ENCODE results near the gene CLECL1.
"Not testable (repeated sequence)": the region's sequence is repeated elsewhere in the genome, so short reads cannot be mapped to it uniquely, and the experiment has no call there.

DNA sequence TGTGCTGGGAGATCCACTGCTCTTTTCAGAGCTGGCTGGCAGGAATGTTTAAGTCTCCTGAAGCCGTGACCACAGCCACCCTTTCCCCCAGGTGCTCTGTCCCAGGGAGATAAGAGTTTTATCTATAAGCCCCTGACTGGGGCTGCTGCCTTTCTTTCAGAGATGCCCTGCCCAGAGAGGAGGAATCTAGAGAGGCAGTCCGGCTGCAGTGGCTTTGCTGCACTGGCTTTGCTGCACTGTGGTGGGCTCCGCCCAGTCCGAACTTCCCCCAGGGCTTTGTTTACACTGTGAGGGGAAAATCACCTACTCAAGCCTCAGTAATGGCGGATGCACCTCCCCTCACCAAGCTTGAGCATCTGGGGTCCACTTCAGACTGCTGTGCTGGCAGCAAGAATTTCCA is 47.5 kb downstream of the CLECL1 start:
- TF ChIP-seq, protein P1, sequence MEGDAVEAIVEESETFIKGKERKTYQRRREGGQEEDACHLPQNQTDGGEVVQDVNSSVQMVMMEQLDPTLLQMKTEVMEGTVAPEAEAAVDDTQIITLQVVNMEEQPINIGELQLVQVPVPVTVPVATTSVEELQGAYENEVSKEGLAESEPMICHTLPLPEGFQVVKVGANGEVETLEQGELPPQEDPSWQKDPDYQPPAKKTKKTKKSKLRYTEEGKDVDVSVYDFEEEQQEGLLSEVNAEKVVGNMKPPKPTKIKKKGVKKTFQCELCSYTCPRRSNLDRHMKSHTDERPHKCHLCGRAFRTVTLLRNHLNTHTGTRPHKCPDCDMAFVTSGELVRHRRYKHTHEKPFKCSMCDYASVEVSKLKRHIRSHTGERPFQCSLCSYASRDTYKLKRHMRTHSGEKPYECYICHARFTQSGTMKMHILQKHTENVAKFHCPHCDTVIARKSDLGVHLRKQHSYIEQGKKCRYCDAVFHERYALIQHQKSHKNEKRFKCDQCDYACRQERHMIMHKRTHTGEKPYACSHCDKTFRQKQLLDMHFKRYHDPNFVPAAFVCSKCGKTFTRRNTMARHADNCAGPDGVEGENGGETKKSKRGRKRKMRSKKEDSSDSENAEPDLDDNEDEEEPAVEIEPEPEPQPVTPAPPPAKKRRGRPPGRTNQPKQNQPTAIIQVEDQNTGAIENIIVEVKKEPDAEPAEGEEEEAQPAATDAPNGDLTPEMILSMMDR (IDR thresholded peaks at IDR 0.05; ENCODE audit: insufficient read depth, low read depth, low read length) = not testable (repeated sequence)
- TF ChIP-seq EZH2 (IDR thresholded peaks at IDR 0.05; ENCODE audit: insufficient read depth, low read length) = not testable (repeated sequence)

Data from astrocyte (in vitro differentiated cells and primary cell).